ENCODE results near the gene SENP2.
"Not testable (repeated sequence)": the region's sequence is repeated elsewhere in the genome, so short reads cannot be mapped to it uniquely, and the experiment has no call there.

Gene SENP2

GRCh38 chr3:185585859-185586685, at the start of gene SENP2:
Gene SENP2 (plus strand): TSS chr3:185586295. CDS start chr3:185586414, 119 bp downstream.
- peak; percentile 98 for DNase-seq (ENCODE audit: low spot score)
- FAIRE-seq, result peak; percentile 91

- FAIRE-seq (peak; percentile 91), DNase-seq (ENCODE audit: low spot score) (peak; percentile 97)
Measured at GRCh38 chr3:185537369-185537970, 48.6 kb upstream of the SENP2 start.

- no peak for DNase-seq (ENCODE audit: low spot score)
- FAIRE-seq, result no peak
Measured at GRCh38 chr3:185539934-185540333, 46.2 kb upstream of the SENP2 start.

GRCh38 chr3:185540695-185541094, 45.4 kb upstream of the SENP2 start:
- no peak for FAIRE-seq
- no peak for DNase-seq (ENCODE audit: low spot score)

GRCh38 chr3:185549122-185549521, 37.0 kb upstream of the SENP2 start:
- FAIRE-seq, result peak; percentile 81
- DNase-seq (ENCODE audit: low spot score), result peak; percentile 64

- FAIRE-seq (no peak), DNase-seq (ENCODE audit: low spot score) (no peak)
Measured at GRCh38 chr3:185549651-185550111, 36.4 kb upstream of the SENP2 start.

- FAIRE-seq, result peak; percentile 14
Measured at GRCh38 chr3:185552358-185552877, 33.7 kb upstream of the SENP2 start, which contains the start of gene LIPH. Gene LIPH (minus strand): TSS chr3:185552588. CDS start chr3:185552471, 117 bp downstream.

GRCh38 chr3:185555101-185555501, 31.0 kb upstream of the SENP2 start:
- no peak for FAIRE-seq

More at GRCh38 chr3:185552358-185552877, 33.7 kb upstream of the SENP2 start, which contains the start of gene LIPH:
- peak; percentile 48 for DNase-seq (ENCODE audit: low spot score)

GRCh38 chr3:185555860-185556347, 30.2 kb upstream of the SENP2 start:
- DNase-seq (ENCODE audit: low spot score) (no peak), FAIRE-seq (no peak)

More at GRCh38 chr3:185555101-185555501, 31.0 kb upstream of the SENP2 start:
- no peak for DNase-seq (ENCODE audit: low spot score)

- not testable (repeated sequence) for DNase-seq (ENCODE audit: low spot score); FAIRE-seq
Measured at GRCh38 chr3:185556640-185557039, 29.5 kb upstream of the SENP2 start.

GRCh38 chr3:185558395-185558794, 27.7 kb upstream of the SENP2 start:
- DNase-seq (ENCODE audit: low spot score) (no peak), FAIRE-seq (no peak)

- DNase-seq (ENCODE audit: low spot score) (no peak), FAIRE-seq (no peak)
Measured at GRCh38 chr3:185559706-185560090, 26.4 kb upstream of the SENP2 start.

- FAIRE-seq (no peak), DNase-seq (ENCODE audit: low spot score) (no peak)
Measured at GRCh38 chr3:185560676-185561075, 25.4 kb upstream of the SENP2 start.

- FAIRE-seq, result no peak
- DNase-seq (ENCODE audit: low spot score), result no peak
Measured at GRCh38 chr3:185561374-185561943, 24.6 kb upstream of the SENP2 start.

- FAIRE-seq, result no peak
- DNase-seq (ENCODE audit: low spot score), result no peak
Measured at GRCh38 chr3:185561958-185562357, 24.1 kb upstream of the SENP2 start.

GRCh38 chr3:185572183-185572582, 13.9 kb upstream of the SENP2 start:
- FAIRE-seq, result no peak
- DNase-seq (ENCODE audit: low spot score), result no peak

- DNase-seq (ENCODE audit: low spot score) (peak; percentile 38), FAIRE-seq (peak; percentile 16)
Measured at GRCh38 chr3:185575108-185575869, 10.8 kb upstream of the SENP2 start.

GRCh38 chr3:185582236-185582635, 3.9 kb upstream of the SENP2 start:
- DNase-seq (ENCODE audit: low spot score), result no peak
- no peak for FAIRE-seq

- DNase-seq (ENCODE audit: low spot score) (no peak), FAIRE-seq (no peak)
Measured at GRCh38 chr3:185582871-185583270, 3.2 kb upstream of the SENP2 start.

- no peak for DNase-seq (ENCODE audit: low spot score)
- FAIRE-seq, result no peak
Measured at GRCh38 chr3:185583925-185584324, 2.2 kb upstream of the SENP2 start.

- no peak for DNase-seq (ENCODE audit: low spot score)
- no peak for FAIRE-seq
Measured at GRCh38 chr3:185584686-185585085, 1.4 kb upstream of the SENP2 start.

All from RCC 7860 (cell line).